ENCODE measurements around the gene GVQW3.
"Not testable (repeated sequence)": the region's sequence is repeated elsewhere in the genome, so short reads cannot be mapped to it uniquely, and the experiment has no call there.

GVQW3 gene

DNA sequence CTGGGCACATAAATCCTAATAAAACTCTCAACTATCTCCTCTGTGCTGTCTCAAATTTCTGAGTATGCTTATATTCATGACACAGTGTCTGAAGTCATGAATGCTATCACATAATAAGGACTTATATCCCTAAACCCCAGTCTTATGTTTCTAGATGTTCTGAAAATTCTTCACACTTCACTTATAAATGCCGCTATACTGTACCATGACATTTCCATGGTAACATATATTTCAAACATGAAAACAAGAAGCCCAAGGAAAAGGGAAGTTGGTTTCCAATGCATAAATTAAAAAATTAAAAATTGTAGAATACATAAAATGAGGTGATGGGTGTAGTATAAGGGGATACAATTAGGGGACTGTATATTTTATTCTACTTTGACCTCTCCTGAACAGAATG is 11.7 kb downstream of the GVQW3 start:
- TF ChIP-seq, protein P1, sequence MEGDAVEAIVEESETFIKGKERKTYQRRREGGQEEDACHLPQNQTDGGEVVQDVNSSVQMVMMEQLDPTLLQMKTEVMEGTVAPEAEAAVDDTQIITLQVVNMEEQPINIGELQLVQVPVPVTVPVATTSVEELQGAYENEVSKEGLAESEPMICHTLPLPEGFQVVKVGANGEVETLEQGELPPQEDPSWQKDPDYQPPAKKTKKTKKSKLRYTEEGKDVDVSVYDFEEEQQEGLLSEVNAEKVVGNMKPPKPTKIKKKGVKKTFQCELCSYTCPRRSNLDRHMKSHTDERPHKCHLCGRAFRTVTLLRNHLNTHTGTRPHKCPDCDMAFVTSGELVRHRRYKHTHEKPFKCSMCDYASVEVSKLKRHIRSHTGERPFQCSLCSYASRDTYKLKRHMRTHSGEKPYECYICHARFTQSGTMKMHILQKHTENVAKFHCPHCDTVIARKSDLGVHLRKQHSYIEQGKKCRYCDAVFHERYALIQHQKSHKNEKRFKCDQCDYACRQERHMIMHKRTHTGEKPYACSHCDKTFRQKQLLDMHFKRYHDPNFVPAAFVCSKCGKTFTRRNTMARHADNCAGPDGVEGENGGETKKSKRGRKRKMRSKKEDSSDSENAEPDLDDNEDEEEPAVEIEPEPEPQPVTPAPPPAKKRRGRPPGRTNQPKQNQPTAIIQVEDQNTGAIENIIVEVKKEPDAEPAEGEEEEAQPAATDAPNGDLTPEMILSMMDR (IDR thresholded peaks at IDR 0.05; ENCODE audit: borderline replicate concordance, control extremely low read depth, extremely low read depth, insufficient read depth, missing control alignments): no peak
- no peak for DNase-seq (ENCODE audit: low spot score)
- in situ Hi-C loops (cut with MboI; ENCODE audit: low sequenced_read_pairs, unreplicated experiment): no loop called here

GRCh38 chr11:76394411-76394810 is 13.3 kb downstream of the GVQW3 start:
- DNase-seq (ENCODE audit: low spot score): no peak
- in situ Hi-C loops (cut with MboI; ENCODE audit: low sequenced_read_pairs, unreplicated experiment): no loop called here
- TF ChIP-seq, protein P1 (IDR thresholded peaks at IDR 0.05; ENCODE audit: borderline replicate concordance, control extremely low read depth, extremely low read depth, insufficient read depth, missing control alignments): no peak

- DNase-seq (ENCODE audit: low spot score): no peak
- TF ChIP-seq, protein P1 (IDR thresholded peaks at IDR 0.05; ENCODE audit: borderline replicate concordance, control extremely low read depth, extremely low read depth, insufficient read depth, missing control alignments): no peak
- in situ Hi-C loops (cut with MboI; ENCODE audit: low sequenced_read_pairs, unreplicated experiment): no loop called here
Measured at GRCh38 chr11:76395296-76395695, 14.2 kb downstream of the GVQW3 start.

DNA sequence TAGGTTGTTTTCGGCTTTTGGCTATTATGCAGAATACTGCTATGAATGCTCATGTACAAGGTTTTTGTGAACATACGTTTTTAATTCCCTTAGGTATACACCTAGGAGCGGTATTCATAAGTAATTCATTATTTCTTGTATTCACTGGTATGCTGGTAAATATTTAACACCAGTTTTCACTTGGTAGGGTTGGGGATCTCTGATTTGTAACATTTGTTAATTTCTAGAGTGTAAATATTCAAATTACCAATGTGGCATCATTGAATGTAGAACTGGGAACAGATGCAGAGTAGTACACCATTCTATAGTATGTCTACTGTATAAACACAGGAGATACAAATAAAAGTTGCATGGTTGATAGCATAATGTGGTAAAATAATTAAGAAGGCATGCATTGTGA is 16.3 kb downstream of the GVQW3 start:
- TF ChIP-seq, protein P1 (IDR thresholded peaks at IDR 0.05; ENCODE audit: borderline replicate concordance, control extremely low read depth, extremely low read depth, insufficient read depth, missing control alignments): no peak
- no peak for DNase-seq (ENCODE audit: low spot score)
- in situ Hi-C loops (cut with MboI; ENCODE audit: low sequenced_read_pairs, unreplicated experiment): no loop called here

DNA sequence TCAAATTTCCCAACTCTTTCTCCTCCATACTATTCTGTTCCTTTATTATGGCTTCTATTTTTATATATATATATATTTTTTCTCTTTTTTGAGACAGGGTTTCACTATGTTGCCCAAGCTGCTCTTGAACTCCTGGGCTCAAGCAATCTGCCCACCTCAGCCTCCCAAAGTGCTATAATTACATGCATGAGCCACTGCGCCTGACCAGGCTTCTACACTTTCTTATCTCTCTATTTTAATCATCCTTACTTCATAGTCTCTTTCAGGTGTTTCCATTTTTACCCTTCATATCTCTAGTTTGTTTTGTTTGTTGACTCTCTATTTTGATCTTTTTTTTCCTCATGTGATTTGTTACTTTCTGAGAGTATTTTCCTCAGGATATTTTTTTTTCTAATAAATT is 19.8 kb downstream of the GVQW3 start:
- DNase-seq (ENCODE audit: low spot score): no peak
- TF ChIP-seq, protein P1 (IDR thresholded peaks at IDR 0.05; ENCODE audit: borderline replicate concordance, control extremely low read depth, extremely low read depth, insufficient read depth, missing control alignments): no peak
- in situ Hi-C loops (cut with MboI; ENCODE audit: low sequenced_read_pairs, unreplicated experiment): no loop called here

DNA sequence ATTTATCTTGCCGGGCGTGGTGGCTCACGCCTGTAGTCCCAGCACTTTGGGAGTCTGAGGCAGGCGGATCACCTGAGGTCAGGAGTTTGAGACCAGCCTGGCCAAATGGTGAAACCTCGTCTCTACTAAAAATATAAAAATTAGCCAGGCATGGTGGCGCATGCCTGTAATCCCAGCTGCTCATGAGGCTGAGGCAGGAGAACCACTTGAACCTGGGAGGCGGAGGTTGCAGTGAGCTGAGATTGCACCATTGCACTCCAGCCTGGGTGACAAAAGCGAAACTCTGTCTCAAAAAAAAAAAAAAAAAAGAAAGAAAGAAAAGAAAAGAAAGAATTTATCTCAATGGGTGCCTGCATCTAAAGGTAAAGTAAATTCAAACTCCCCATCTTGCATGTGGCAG is 20.4 kb downstream of the GVQW3 start:
- DNase-seq (ENCODE audit: low spot score); in situ Hi-C loops (cut with MboI; ENCODE audit: low sequenced_read_pairs, unreplicated experiment): not testable (repeated sequence)

DNA sequence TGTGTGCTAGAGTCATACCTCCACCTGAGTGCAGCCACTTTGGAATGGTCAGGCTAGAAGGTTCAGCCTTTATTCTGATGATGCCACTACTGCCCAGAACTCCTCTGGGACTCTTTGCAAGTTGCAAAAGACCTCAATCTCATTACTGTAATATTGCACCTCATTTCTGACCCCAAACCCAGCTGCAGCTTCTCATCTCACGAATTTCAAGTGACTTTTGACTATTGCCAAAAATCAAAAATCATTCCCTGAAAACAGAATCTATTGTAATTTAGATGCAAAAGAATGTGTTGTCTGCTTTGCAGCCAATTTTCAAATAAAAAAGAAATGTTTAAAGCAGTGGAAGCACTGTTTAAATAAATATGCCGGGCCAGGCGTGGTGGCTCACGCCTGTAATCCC is 25.2 kb downstream of the GVQW3 start:
- in situ Hi-C loops (cut with MboI; ENCODE audit: low sequenced_read_pairs, unreplicated experiment): no loop called here
- DNase-seq (ENCODE audit: low spot score): no peak
- TF ChIP-seq, protein P1 (IDR thresholded peaks at IDR 0.05; ENCODE audit: borderline replicate concordance, control extremely low read depth, extremely low read depth, insufficient read depth, missing control alignments): no peak

Data from GM13976 (cell line).